GM19240 (cell line): ENCODE data around the gene ELAVL1.
A peak's percentile ranks its signal among the peaks of the same experiment; 100 is the strongest.
"Not testable (repeated sequence)": the region's sequence is repeated elsewhere in the genome, so short reads cannot be mapped to it uniquely, and the experiment has no call there.

Experiments
- DNase-seq: peaks from one replicate; pipeline ENCODE4 v3.0.0; 2011; ENCODE audit warnings: low spot score; ENCODE audit not compliant: insufficient read length

ELAVL1 gene

GRCh38 chr19:7941895-7942596 lies 63.4 kb downstream of the ELAVL1 start:
- no peak for DNase-seq

DNA sequence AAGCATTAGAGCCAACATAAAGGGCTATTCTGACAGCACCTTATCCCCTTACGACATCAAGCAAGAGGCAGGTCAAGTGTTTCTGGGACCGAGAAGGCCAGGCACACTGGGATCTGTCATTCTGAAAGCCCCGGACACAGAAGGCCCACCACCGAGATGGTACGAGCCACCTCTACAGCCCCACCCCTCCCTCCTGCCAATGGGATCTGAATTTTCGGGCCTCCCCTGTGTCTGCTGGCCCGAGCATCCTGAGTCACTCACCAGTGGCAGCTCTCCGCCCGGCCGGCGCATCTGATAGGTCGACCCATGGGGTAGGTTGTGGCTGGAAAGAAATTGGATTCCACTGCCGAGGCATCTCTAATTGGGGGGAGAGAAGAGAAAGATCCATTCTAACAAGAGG lies 64.6 kb downstream of the ELAVL1 start:
- no peak for DNase-seq

- no peak for DNase-seq
These were observed 70.7 kb downstream of the ELAVL1 start for GRCh38 chr19:7934766-7935165.

DNA sequence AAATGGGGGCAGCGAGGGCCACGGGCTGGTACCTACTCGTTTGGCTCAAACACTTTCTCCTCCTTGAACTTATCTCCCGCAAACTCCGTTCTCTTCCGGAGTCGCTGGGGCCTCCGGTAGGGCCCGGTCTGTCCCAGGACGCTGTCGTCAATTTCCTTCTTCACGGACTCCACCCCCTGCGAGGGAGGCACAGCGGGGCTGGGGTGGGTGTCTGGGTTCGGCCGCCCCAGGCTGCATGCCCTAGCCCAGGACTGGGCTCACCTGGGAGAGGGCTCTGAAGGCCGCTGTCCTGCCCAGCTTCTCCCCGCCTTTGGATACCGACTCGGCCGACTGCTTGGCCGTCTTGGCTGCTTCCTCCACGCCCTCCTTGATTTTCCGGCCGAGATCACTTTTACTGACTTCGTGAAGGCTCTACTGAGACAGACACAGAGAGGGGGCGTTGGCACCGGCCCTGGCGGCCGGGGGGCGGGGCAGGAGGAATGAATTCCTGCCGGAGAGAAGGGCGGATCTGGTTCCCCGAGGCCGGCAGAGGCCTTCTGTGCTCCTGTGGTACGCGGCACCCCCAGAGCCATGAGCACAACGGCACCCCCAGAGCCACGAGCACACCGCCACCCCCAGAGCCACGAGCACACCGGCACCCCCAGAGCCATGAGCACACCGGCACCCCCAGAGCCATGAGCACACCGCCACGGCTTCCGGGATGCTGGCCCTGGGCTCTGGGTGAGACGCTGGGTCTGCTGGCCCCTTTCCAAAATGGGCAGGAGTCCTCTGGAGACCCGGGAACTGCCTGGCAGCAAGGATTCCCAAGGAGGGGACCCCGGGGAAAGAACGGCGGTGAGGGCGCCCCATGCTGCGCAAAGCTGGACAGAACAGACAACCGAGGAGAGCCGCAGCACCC lies 71.4 kb downstream of the ELAVL1 start:
- DNase-seq = no peak

DNA sequence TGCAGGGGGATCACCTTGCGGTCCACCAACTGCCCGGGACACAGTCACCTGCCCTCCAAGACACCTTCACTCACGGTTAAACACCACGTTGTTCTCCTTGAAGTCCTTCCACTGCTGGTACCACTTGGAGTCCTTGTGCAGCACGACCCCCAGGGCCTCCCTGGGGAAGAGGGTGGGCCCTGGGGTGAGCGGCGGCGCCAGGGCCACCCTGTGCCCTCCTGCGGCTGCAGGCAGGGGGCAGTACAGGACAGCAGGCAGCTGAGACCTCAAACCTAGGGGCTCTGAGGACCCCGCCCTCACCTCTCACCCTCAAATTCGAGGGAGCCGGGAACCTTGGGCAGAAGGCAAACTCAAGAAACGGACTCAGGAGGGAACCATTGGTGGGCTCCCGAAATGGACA lies 72.0 kb downstream of the ELAVL1 start:
- no peak for DNase-seq

DNA sequence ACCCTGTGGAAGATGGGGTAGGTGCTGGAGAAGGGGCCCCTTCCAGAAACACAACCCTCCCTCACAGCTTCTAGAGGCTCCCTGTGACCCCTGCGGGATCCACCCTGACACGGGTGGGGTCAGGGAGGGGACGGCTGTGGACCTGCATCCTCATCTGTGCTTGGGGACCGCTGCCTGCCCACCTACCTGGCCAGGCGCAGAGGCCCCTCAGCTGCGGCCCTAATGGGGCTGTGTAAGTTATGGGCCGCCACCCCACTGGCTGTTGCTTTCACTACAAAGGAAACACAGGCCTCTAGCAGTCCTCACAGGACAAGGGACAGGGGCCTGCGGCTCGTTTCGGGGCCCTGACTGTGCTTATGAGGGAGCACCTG lies 72.5 kb downstream of the ELAVL1 start:
- DNase-seq = no peak

- no peak for DNase-seq
These were observed 73.0 kb downstream of the ELAVL1 start for GRCh38 chr19:7932276-7932929.

DNA sequence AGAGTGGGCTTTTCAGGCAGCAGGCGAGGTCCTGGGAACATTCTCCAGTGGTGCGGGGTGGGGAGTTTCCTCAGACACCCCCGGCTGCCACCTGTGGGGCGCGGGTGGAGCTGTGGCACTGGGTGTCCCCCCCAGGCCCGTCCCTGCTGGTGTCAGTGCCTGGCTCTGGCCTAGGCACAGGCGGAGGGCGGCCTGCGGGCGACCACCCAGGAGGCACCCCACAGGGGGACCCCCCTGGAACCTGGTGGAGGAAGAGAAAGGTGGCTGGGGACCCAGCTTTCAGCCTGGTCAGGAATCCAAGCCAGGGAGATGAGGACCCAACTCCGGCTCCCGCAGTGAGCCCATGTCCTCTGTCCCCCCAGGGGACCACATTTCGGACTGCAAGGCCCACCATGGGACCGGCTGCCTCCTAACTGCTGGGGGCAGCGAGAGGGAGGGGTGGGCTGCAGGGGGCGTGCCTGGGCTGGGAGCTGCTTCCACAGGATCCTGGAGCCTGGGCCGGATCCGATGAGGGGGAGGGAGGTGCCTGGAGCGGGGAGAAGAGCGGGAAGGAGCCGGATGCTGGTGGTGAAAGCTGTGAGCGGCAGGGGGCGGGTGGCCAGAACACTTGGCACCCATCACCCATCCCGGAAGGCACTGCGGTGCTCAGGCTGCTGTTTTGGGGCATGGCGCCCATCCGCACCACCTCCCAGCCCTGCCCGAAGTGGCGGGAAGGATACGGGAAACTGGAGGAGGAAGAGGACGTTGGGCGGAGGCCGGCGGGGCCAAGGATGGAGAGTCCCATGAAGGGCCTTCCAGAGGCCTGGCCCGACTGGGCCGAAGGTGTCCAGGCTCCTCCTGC lies 74.0 kb downstream of the ELAVL1 start:
- DNase-seq = no peak

DNA sequence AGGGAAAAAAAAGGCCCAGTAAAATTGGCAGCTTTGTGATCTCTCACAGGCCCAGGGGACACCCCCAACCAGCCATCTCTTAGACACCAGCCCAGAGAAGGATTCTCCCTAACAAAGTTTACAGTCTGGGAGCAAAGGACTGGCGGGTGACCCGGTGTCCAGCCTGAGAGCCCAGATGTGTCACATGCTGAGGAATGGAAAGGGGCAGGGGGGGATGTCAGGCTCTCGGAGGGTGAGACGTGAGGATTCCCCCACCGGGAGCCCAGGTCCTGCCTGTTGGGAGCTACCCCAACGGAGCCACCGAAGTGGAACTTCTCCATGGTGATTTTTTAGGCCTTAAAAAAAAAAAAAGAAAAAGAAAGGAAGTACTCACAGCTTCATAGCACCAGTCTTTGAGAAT lies 74.7 kb downstream of the ELAVL1 start:
- no peak for DNase-seq

- DNase-seq = not testable (repeated sequence)
These were observed 75.4 kb downstream of the ELAVL1 start for GRCh38 chr19:7930030-7930429.

GRCh38 chr19:7928741-7929701 lies 76.4 kb downstream of the ELAVL1 start:
- DNase-seq = peak; percentile 72

DNA sequence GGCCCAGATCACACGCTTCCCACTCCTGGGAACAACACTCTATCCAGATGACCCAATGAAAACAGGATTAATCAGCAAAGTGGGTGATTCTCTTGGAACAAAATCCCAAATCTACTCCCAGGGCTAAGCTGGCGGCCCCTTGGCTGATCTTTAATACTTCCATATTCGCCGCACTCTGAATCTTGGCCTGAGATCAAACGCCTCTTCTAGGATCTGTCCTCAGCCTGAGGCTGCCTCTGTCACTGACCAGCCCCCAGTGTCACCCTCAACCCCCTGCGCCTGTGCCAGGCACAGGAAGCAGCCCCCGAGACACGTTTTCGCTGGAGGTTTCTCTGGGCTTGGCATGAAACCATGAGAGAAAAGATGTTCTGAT lies 77.1 kb downstream of the ELAVL1 start:
- DNase-seq = no peak

- DNase-seq = no peak
These were observed 77.7 kb downstream of the ELAVL1 start for GRCh38 chr19:7927605-7928333.

GRCh38 chr19:7926727-7927604 lies 78.5 kb downstream of the ELAVL1 start:
- DNase-seq = no peak

- DNase-seq = peak; percentile 57
These were observed 79.3 kb downstream of the ELAVL1 start, which contains the start of gene CTXN1 for GRCh38 chr19:7926021-7926726. Gene CTXN1 (minus strand): TSS chr19:7926135. CDS start chr19:7925538, 597 bp downstream.

GRCh38 chr19:7925171-7925851 lies 80.1 kb downstream of the ELAVL1 start:
- DNase-seq = peak; percentile 68

DNA sequence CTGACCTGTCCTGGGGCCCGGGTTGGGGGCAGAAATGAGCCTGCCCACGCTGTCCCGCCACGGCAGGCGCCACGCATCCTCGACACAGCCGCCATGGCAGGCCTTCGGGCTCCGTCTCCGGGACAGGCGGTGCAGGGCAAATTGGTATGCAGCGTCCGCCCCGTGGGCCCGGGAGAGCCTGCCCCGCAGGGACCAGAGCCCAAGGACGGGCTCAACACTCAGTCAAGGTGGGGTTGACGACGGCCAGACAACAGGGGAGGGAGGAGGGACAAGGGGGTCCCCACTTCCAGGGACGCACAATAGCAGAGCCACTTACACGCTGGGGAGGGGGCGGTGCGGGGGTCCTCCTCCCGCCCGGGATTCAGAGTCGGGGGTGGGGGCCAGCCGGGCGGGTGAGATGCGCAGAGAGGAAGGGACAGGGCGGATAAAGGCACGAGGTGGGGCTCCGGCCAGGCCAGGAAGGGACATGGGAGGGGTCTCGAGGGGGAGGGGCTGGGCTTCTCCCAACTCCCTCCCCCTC lies 80.7 kb downstream of the ELAVL1 start:
- DNase-seq = no peak
